ENCODE results near the gene PRR23E. TPM values are rescaled to one million over a fixed set of nuclear protein-coding genes. Genes with fewer than 3 reads are reported as not detected.
A peak's percentile ranks its signal among the peaks of the same experiment; 100 is the strongest.

PRR23E gene
- total and polyA plus RNA-seq, 12 donors = not detected

- H3K27me3 ChIP-seq = peaks cover 0 to 45% (median 29%) of the 10 kb centered on the region in 7 donors
- DNase-seq (no peak), ATAC-seq (peak in 1 of 8 donors; percentile 61)
- peaks cover 0 to 12% (median 5%) of the 10 kb centered on the region in 9 donors for H3K4me1 ChIP-seq
- no peak overlapping the region for H3K27ac ChIP-seq
- 54 to 56% methylated on average over 9 of the region's 9 CpGs for WGBS, 2 donors
- H3K36me3 ChIP-seq = no peaks in the 10 kb centered on the region
- no peak overlapping the region for H3K4me3 ChIP-seq
- H3K9me3 ChIP-seq = peaks cover 0 to 12% (median 7%) of the 10 kb centered on the region in 11 donors
- intact Hi-C loops (cut with DNase I) = no loop called here
- no peak for TF ChIP-seq CTCF (IDR thresholded peaks at IDR 0.05)
Measured at GRCh38 chr3:127220497-127220896, 27.6 kb downstream of the PRR23E start.

GRCh38 chr3:127221037-127221436, 28.1 kb downstream of the PRR23E start:
- DNase-seq (no peak), ATAC-seq (no peak)
- no peak overlapping the region for H3K4me3 ChIP-seq
- H3K4me1 ChIP-seq = peaks cover 0 to 12% (median 5%) of the 10 kb centered on the region in 9 donors
- peaks cover 0 to 47% (median 29%) of the 10 kb centered on the region in 7 donors for H3K27me3 ChIP-seq
- TF ChIP-seq CTCF (IDR thresholded peaks at IDR 0.05) = no peak
- intact Hi-C loops (cut with DNase I) = no loop called here
- 52 to 56% methylated on average over 4 of the region's 4 CpGs for WGBS, 2 donors
- H3K9me3 ChIP-seq = peaks cover 0 to 17% (median 12%) of the 10 kb centered on the region in 11 donors
- H3K27ac ChIP-seq = no peak overlapping the region
- H3K36me3 ChIP-seq = no peaks in the 10 kb centered on the region

GRCh38 chr3:127221446-127222035, 28.6 kb downstream of the PRR23E start:
- no peak for TF ChIP-seq CTCF (IDR thresholded peaks at IDR 0.05)
- peaks cover 0 to 16% (median 5%) of the 10 kb centered on the region in 9 donors for H3K4me1 ChIP-seq
- DNase-seq = no peak
- H3K4me3 ChIP-seq = no peak overlapping the region
- no peak for ATAC-seq
- H3K27me3 ChIP-seq = peaks cover 0 to 47% (median 29%) of the 10 kb centered on the region in 7 donors
- no peak overlapping the region for H3K27ac ChIP-seq
- no peaks in the 10 kb centered on the region for H3K36me3 ChIP-seq
- 70 to 75% methylated on average over 10 of the region's 10 CpGs for WGBS, 2 donors
- peaks cover 0 to 21% (median 12%) of the 10 kb centered on the region in 11 donors for H3K9me3 ChIP-seq
- intact Hi-C loops (cut with DNase I) = no loop called here

- intact Hi-C loops (cut with DNase I) = no loop called here
- no peaks in the 10 kb centered on the region for H3K36me3 ChIP-seq
- H3K27ac ChIP-seq = no peak overlapping the region
- H3K4me3 ChIP-seq = no peak overlapping the region
- no peak for DNase-seq
- no peak for TF ChIP-seq CTCF (IDR thresholded peaks at IDR 0.05)
- no peak for ATAC-seq
- 83 to 88% methylated on average over 4 of the region's 4 CpGs for WGBS, 2 donors
- H3K9me3 ChIP-seq = peaks cover 0 to 21% (median 12%) of the 10 kb centered on the region in 11 donors
- peaks cover 0 to 40% (median 29%) of the 10 kb centered on the region in 7 donors for H3K27me3 ChIP-seq
- H3K4me1 ChIP-seq = peaks cover 0 to 16% (median 5%) of the 10 kb centered on the region in 9 donors
Measured at GRCh38 chr3:127222163-127222562, 29.2 kb downstream of the PRR23E start.

Measured in heart right ventricle (tissue), 16 donors.